ENCODE data around the gene COG5. TPM values are rescaled to one million over a fixed set of nuclear protein-coding genes. Genes with fewer than 3 reads are reported as not detected.

The COG5 gene
- total and polyA plus RNA-seq, 9 of the 15 experiments (the other 6 are each of a cell fraction or from before 2014, with no cell fraction given), result 15.3 to 75.1 (median 56.4) TPM

DNA sequence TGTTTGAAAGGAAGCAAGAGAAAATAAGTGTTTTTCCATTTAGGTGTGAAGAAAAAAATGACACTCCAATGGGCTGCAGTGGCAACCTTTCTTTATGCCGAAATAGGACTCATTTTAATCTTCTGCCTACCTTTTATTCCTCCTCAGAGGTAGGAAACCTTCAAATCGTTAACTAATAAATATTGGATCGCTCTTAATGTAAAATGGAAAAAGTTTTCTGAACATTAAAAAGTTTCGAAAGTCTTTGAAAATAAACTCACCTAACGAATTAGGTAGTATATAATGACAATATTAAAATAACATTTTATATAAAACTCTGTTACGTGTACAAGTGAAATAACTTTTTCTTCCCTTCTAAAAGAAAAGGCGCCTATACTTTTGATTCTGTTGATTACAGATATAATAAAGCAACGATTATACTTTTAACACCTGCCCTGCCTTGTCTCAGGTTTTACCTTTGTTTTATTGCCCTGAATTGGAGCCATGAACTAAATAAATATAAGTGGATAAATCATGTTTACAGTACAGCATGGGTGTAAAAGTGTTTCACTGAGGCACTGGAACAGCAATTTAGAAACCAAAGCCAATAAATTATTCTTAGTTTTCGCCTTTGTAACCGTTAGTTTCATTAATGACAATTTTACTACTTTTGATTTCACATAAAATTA is 17.1 kb upstream of the COG5 start (continued):
- TF ChIP-seq SNAPC5 (CRISPR knock-in tag; IDR thresholded peaks at IDR 0.05) (no peak), NCOA6 (IDR thresholded peaks at IDR 0.05) (0 out of 2 replicates have a peak, but pooled peaks have one; percentile 23), TAF9B (IDR thresholded peaks at IDR 0.05; ENCODE audit: partially characterized antibody) (peak; percentile 29), NCOA2 (IDR thresholded peaks at IDR 0.05; ENCODE audit: partially characterized antibody in 2 of 2) (peak in 1 of 2 experiments; percentile 28), NFXL1 (CRISPR knock-in tag; IDR thresholded peaks at IDR 0.05) (no peak), ZNF354B (CRISPR knock-in tag; IDR thresholded peaks at IDR 0.05) (no peak), RNF2 (IDR thresholded peaks at IDR 0.05) (no peak), SMARCA4 (IDR thresholded peaks at IDR 0.05) (peak; percentile 71), EGR1 (conservative IDR thresholded peaks at IDR 0.05) (no peak), ZNF165 (CRISPR knock-in tag; IDR thresholded peaks at IDR 0.05; ENCODE audit: borderline replicate concordance) (no peak), MXI1 (IDR thresholded peaks at IDR 0.05; ENCODE audit: low read depth, low read length) (no peak), SAFB (IDR thresholded peaks at IDR 0.05; ENCODE audit: borderline replicate concordance, low read depth, low read length) (no peak), AFF1 (IDR thresholded peaks at IDR 0.05; ENCODE audit: low read depth in 1 of 2, partially characterized antibody in 2 of 2) (peak; percentile 41 to 69), CEBPG (CRISPR knock-in tag; IDR thresholded peaks at IDR 0.05) (no peak), CEBPG (tag; conservative IDR thresholded peaks at IDR 0.05 in 1 of 2, IDR thresholded peaks at IDR 0.05 in 1 of 2) (no peak), FOXK2 (conservative IDR thresholded peaks at IDR 0.05 in 1 of 2, IDR thresholded peaks at IDR 0.05 in 1 of 2; ENCODE audit: low read depth in 2 of 2) (no peak), NFATC3 (IDR thresholded peaks at IDR 0.05) (0 out of 2 replicates have a peak, but pooled peaks have one; percentile 73), DPF2 (IDR thresholded peaks at IDR 0.05) (0 out of 2 replicates have a peak, but pooled peaks have one; percentile 17), ELF1 (tag; IDR thresholded peaks at IDR 0.05) (0 out of 2 replicates have a peak, but pooled peaks have one; percentile 12)
- TF ChIP-seq, protein P1, sequence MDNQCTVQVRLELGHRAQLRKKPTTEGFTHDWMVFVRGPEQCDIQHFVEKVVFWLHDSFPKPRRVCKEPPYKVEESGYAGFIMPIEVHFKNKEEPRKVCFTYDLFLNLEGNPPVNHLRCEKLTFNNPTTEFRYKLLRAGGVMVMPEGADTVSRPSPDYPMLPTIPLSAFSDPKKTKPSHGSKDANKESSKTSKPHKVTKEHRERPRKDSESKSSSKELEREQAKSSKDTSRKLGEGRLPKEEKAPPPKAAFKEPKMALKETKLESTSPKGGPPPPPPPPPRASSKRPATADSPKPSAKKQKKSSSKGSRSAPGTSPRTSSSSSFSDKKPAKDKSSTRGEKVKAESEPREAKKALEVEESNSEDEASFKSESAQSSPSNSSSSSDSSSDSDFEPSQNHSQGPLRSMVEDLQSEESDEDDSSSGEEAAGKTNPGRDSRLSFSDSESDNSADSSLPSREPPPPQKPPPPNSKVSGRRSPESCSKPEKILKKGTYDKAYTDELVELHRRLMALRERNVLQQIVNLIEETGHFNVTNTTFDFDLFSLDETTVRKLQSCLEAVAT (IDR thresholded peaks at IDR 0.05), result peak in 1 of 2 experiments; percentile 28; a peak in 2 of 4 replicates
